Posterior cingulate gyrus (tissue), 11 donors: ENCODE results near the gene MAP2K1.
"Not testable (repeated sequence)": the region's sequence is repeated elsewhere in the genome, so short reads cannot be mapped to it uniquely, and the experiment has no call there.

Experiments used
- DNase-seq, 10 donors: peaks; one replicate each; pipeline versions ENCODE4 v3.0.0 to v3.0.0-alpha.2; 2020 to 2021; ENCODE audit warnings: mixed read lengths in 3 of 10
- intact Hi-C: fragments of 100-400 bp; cut with DNase I; formaldehyde crosslinking; loops from one replicate; pipeline ENCODE4 v1.15.1; 2023

MAP2K1 gene

GRCh38 chr15:66390678-66391077, 4.0 kb downstream of the MAP2K1 start:
- intact Hi-C loops: no loop called here
- DNase-seq: no peak

DNA sequence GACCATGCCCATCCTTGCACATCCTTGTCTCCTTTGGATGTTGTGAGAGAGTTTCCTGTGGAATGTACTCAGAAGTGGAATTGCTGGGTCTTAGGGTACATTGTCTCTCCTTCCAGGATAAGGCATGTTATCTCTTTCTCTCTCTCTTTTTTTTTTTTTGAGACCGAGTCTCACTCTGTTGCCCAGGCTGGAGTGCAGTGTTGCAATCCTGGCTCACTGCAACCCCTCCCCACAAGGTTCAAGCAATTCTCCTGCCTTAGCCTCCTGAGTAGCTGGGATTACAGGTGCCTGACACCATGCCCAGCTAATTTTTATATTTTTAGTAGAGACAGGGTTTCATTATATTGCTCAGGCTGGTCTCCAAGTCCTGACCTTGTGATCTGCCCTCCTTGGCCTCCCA, 6.3 kb downstream of the MAP2K1 start:
- intact Hi-C loops, DNase-seq: not testable (repeated sequence)

GRCh38 chr15:66394472-66394871, 7.8 kb downstream of the MAP2K1 start:
- DNase-seq: no peak
- intact Hi-C loops: no loop called here

GRCh38 chr15:66394915-66395314, 8.2 kb downstream of the MAP2K1 start:
- intact Hi-C loops: no loop called here
- no peak for DNase-seq

DNA sequence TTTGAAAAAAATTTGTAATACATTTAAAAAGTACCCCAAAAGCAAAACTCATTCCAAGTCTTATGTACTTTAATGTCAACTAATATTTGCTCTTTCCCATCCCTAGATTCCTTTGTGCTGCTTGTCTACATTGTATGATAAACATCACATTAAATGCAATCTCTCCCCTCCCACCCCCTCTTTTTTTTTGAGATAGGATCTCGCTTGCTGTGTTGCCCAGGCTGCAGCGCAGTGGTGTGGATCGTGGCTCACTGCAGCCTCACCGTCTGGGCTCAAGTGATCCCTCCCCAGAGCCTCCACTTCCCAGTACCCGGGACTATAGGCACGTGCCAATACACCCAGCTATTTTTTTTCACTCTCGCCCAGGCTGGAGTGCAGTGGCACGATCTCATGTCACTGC, 12.6 kb downstream of the MAP2K1 start:
- no peak for DNase-seq
- intact Hi-C loops: no loop called here

GRCh38 chr15:66400351-66400774, 13.7 kb downstream of the MAP2K1 start:
- intact Hi-C loops: no loop called here
- DNase-seq: no peak

GRCh38 chr15:66401130-66402021, 14.7 kb downstream of the MAP2K1 start:
- DNase-seq: no peak
- intact Hi-C loops: no loop called here

GRCh38 chr15:66402761-66403284, 16.1 kb downstream of the MAP2K1 start:
- no peak for DNase-seq
- intact Hi-C loops: no loop called here

DNA sequence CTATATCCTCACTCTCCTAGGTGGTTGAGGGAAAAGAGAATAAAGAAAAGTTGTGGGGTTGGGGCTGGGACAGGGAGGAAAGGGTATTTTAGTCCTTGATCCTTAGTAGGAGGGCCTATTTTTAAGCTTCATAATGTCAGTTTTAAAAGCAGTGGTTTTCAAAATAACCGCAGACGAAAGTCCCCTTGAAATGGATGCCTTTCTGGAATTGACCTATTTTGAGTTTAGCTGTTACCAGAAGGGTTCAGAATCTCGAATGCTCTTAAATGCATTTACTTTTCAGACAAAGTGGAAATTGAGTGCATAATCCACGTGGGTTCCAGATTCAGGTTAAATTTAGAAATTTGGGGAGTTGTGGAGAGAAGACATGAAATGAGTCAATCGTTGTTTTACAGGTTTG, 16.6 kb downstream of the MAP2K1 start:
- no peak for DNase-seq
- intact Hi-C loops: no loop called here

DNA sequence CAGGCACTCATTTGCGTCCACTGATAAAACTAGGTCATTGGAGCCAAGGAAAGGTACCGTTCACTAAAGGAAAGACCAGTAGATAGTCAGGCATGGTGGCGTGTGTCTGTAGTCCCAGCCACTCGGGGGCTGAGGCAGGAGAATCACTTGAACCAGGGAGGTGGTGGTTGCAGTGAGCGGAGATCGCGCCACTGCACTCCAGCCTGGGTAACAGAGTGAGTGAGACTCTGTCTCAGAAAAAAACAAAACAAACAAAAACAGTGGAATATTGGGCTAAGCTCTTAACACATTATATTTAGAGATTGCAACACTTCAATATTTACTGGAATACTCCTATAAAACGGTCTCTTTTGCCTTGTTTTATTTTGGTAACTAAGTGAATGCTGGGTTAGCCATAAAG, 17.4 kb downstream of the MAP2K1 start:
- no peak for DNase-seq
- intact Hi-C loops: no loop called here

DNA sequence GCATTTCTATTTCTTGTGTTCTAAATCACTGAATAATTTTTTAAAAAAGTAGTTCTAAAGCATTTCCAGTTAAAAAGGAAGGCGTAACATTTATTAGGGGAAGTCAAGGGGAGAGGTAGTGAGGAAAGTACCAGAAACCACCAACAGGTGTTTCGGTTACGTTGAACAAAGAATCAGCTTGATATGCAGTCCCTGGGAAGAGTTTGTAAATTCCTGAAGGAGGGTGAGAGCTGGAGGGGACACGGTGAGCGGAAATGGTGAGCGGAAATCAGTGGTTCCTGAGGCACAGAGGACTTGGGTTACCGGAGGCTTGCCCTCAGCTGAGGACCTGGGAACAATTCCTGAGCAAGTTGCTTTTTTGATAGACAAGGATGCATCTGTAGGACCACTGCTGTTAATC, 17.8 kb downstream of the MAP2K1 start:
- intact Hi-C loops: no loop called here
- no peak for DNase-seq

GRCh38 chr15:66405007-66405406, 18.3 kb downstream of the MAP2K1 start:
- intact Hi-C loops: no loop called here
- DNase-seq: no peak

DNA sequence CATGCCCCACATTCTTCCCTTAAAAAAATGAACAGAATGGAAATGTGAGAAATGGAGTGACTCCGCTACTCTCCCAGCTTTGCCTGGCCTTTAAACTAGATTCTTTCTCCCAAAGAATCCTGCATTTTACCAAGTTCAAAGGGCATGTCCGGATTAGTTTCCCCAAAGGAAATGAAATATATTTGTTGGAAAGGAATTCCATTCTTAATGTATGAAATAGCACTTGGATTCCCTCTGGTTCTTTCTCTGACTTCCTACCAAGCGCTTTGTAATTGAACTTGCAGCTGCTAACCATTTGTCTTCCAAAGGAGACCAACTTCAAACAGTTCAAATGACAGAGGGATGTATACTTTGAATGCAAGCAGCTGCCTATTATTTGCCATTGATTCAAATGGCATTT, 18.9 kb downstream of the MAP2K1 start:
- intact Hi-C loops: no loop called here
- no peak for DNase-seq

- no peak for DNase-seq
Observed at GRCh38 chr15:66408254-66408653, 21.5 kb downstream of the MAP2K1 start.

GRCh38 chr15:66408675-66409282, 22.1 kb downstream of the MAP2K1 start:
- DNase-seq: no peak
- intact Hi-C loops: no loop called here

More at GRCh38 chr15:66408254-66408653, 21.5 kb downstream of the MAP2K1 start:
- intact Hi-C loops: no loop called here

GRCh38 chr15:66409565-66410108, 22.9 kb downstream of the MAP2K1 start:
- no peak for DNase-seq
- intact Hi-C loops: no loop called here

GRCh38 chr15:66411190-66411589, 24.5 kb downstream of the MAP2K1 start:
- no peak for DNase-seq
- intact Hi-C loops: no loop called here

GRCh38 chr15:66412220-66412619, 25.5 kb downstream of the MAP2K1 start:
- intact Hi-C loops: no loop called here
- DNase-seq: no peak

GRCh38 chr15:66413579-66413978, 26.9 kb downstream of the MAP2K1 start:
- intact Hi-C loops: no loop called here
- no peak for DNase-seq

GRCh38 chr15:66415360-66415759, 28.6 kb downstream of the MAP2K1 start:
- intact Hi-C loops: no loop called here
- DNase-seq: no peak

GRCh38 chr15:66417736-66418135, 31.0 kb downstream of the MAP2K1 start:
- DNase-seq: no peak
- intact Hi-C loops: no loop called here

DNA sequence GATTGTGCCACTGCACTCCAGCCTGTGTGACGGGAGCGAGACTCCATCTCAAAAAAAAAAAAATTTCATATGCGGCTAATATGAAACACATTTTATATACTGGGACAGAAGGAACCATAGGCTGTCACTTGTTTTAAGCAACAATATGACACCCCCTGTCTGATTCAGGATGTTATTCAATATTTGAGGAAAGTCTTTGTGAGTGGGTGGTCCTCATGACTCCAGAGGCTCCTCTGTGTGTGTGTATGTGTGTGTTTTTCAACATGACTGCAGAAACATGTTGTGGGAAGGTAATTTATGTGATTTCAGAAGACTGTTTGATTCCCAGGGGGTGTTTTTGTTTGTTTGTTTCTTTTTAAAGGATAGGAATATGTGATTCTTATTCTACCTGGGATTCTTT, 32.8 kb downstream of the MAP2K1 start:
- no peak for DNase-seq
- intact Hi-C loops: no loop called here
